Upper lobe of right lung (tissue), 1 donor: ENCODE results near the gene HES1. TPM values are rescaled to one million over a fixed set of nuclear protein-coding genes. Genes with fewer than 3 reads are reported as not detected.

ENCODE experiments used
- ATAC-seq: fragments of 200-7000 bp; cut with Tn5 transposase; one replicate; pipeline ENCODE4 v1.9.1; 2020; ENCODE audit warnings: mild to moderate bottlenecking, moderate library complexity
- DNase-seq: peaks from one replicate; pipeline ENCODE4 v3.0.0-alpha.2; 2020
- H3K27ac ChIP-seq: fragments of 200-600 bp; one replicate; pipeline ENCODE4 v1.8.0; 2022
- H3K27me3 ChIP-seq: fragments of 200-600 bp; one replicate; pipeline ENCODE4 v1.8.0; 2022; ENCODE audit warnings: mild to moderate bottlenecking
- H3K36me3 ChIP-seq: fragments of 200-600 bp; one replicate; pipeline ENCODE4 v1.8.0; 2022
- H3K4me1 ChIP-seq: fragments of 200-600 bp; one replicate; pipeline ENCODE4 v1.8.0; 2022
- H3K4me3 ChIP-seq: fragments of 200-600 bp; one replicate; pipeline ENCODE4 v1.8.0; 2022; ENCODE audit warnings: mild to moderate bottlenecking
- H3K9me3 ChIP-seq: fragments of 200-600 bp; one replicate; pipeline ENCODE4 v1.8.0; 2022
- intact Hi-C: fragments of 100-400 bp; cut with DNase I; formaldehyde crosslinking; loops from one replicate; pipeline ENCODE4 v1.11.0; 2022
- total RNA-seq: library from RNA; stranded (reverse); fragmentation: NEBNext Ultra II Directional; extraction: Animal tissue kit (Norgen Biotek cat#: 25700); gene quantifications from one replicate; pipeline ENCODE4 v1.2.1, GENCODE V29; 2021
- TF ChIP-seq, protein P1 (sequence below): fragments of 200-600 bp; IDR thresholded peaks from one replicate; pipeline ENCODE4 v1.8.0; 2022; ENCODE audit warnings: antibody characterized with exemption
- donor health status: DM: no; HTN: yes; CAD: no; lungs with severe emphysema.

Gene HES1
- total RNA-seq, 1 donor from 2014 or later, result 43.6 TPM

DNA sequence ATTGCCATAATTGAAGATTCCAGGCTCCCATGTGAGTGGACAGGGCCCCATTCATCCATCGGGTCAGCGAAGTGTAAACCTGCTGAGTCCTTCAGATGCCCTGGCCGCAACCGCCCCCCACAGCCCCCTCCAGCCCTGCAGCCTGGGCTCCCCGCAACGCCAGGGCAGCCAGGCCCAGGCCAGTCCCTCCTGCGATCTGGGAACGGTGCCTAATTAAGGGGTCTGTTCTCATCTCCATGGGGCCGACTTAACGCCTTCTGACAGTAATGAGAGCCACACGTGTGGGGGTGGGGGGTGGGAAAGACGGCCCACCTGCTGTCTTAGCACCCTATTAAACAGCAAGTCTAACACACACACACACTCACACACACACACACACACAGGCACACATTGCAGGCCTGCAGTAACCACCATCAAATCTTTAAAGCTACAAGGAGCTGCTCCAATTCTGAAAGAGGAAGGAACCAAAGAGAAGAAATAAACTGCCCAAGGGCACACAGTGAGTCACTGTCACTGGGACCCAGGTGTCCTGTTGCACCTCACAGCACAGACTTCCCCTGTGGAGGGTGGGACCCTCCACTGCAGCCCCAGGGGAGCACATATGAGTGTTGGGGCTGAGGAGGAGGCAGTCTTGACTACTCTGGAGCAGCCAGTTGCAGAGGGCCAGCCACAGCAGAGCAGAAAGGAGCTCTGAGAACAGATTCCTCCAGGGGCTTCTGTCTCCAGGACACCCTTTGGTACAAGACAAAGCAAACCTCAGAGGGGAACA lies 31.8 kb upstream of the HES1 start:
- H3K4me1 ChIP-seq, result no peaks in the 10 kb centered on the region
- H3K4me3 ChIP-seq, result no peak overlapping the region
- no peaks in the 10 kb centered on the region for H3K9me3 ChIP-seq
- intact Hi-C loops, result no loop called here
- H3K36me3 ChIP-seq, result no peaks in the 10 kb centered on the region
- H3K27me3 ChIP-seq, result no peaks in the 10 kb centered on the region
- TF ChIP-seq, protein P1, sequence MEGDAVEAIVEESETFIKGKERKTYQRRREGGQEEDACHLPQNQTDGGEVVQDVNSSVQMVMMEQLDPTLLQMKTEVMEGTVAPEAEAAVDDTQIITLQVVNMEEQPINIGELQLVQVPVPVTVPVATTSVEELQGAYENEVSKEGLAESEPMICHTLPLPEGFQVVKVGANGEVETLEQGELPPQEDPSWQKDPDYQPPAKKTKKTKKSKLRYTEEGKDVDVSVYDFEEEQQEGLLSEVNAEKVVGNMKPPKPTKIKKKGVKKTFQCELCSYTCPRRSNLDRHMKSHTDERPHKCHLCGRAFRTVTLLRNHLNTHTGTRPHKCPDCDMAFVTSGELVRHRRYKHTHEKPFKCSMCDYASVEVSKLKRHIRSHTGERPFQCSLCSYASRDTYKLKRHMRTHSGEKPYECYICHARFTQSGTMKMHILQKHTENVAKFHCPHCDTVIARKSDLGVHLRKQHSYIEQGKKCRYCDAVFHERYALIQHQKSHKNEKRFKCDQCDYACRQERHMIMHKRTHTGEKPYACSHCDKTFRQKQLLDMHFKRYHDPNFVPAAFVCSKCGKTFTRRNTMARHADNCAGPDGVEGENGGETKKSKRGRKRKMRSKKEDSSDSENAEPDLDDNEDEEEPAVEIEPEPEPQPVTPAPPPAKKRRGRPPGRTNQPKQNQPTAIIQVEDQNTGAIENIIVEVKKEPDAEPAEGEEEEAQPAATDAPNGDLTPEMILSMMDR, result no peak
- no peak overlapping the region for H3K27ac ChIP-seq
- ATAC-seq, result peak; percentile 44
- DNase-seq, result no peak

DNA sequence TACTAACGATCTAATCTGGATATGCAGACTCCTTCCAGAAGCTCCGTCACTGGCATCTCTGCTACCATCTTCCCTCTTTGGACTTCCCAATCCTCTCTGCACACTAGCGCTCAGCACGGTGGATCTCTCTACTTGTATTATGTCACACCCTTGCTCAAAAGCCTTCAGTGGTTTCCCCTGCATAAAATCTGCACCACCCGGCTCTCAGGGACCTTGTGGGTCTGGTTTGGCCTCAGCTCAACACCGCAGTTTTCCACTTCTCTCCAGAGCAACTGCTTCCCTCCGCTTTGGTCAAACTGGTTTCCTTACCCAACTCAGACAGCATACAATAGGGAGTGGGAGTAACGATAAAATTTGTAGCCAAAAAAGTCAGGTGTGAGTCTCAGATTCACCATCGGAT lies 30.7 kb upstream of the HES1 start:
- DNase-seq (no peak), ATAC-seq (no peak)
- intact Hi-C loops, result no loop called here
- Histone ChIP-seq H3K27me3 (no peaks in the 10 kb centered on the region), H3K36me3 (no peaks in the 10 kb centered on the region), H3K27ac (no peak overlapping the region), H3K9me3 (no peaks in the 10 kb centered on the region), H3K4me1 (no peaks in the 10 kb centered on the region), H3K4me3 (no peak overlapping the region)
- TF ChIP-seq, protein P1, result no peak

DNA sequence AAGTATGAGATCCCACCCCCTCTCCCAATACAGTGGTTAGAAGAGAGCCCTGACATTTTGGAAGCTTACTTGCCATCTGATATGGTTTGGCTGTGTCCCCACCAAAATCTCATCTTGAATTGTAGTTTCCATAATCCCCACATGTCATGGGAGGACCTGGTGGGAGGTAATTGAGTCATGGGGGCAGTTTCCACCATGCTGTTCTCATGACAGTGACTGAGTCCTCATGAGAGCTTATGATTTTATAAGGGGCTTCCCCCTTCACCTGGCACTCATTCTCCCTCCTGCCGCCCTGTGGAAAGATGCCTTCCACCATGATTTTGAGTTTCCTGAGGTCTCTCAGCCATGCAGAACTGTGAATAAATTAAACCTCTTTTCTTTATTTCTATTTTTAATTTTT lies 28.8 kb upstream of the HES1 start:
- no peak overlapping the region for H3K27ac ChIP-seq
- TF ChIP-seq, protein P1, result no peak
- H3K9me3 ChIP-seq, result no peaks in the 10 kb centered on the region
- intact Hi-C loops, result no loop called here
- H3K4me1 ChIP-seq, result no peaks in the 10 kb centered on the region
- DNase-seq (no peak), ATAC-seq (no peak)
- H3K27me3 ChIP-seq, result no peaks in the 10 kb centered on the region
- H3K4me3 ChIP-seq, result no peak overlapping the region
- H3K36me3 ChIP-seq, result no peaks in the 10 kb centered on the region

DNA sequence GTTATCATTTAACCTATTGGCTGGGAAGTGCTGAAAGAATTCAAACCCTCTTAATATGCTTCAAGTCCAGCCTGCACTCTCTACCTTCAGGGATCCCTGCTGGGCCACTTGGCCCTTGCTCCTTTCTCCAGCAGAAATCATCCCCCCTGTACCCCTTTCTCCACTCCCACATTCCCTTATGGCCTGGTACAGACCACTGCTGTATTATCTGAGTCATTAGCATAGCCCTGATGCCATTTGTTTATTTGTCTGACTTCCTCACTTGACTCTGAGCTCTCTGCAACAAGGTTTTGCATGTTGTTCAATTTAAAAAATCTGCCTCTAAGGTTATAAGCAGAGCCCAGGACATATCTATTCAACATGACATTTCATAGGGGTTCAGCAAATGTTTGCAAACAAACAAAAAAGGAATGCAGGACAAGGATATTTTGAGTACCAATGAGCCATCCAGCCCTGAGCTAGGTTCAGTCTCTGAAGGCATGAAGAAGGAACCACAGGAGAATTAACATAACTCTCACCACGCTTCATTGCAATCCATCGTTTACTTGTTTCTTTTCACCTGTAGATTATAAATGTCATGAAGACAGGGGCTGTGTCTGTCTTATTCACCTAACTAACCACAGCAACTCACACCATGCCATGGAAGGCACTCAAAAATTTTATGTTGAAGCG lies 26.6 kb upstream of the HES1 start:
- Histone ChIP-seq H3K4me1 (no peaks in the 10 kb centered on the region), H3K27me3 (no peaks in the 10 kb centered on the region), H3K4me3 (no peak overlapping the region), H3K27ac (no peak overlapping the region), H3K36me3 (no peaks in the 10 kb centered on the region), H3K9me3 (no peaks in the 10 kb centered on the region)
- intact Hi-C loops, result no loop called here
- no peak for ATAC-seq
- TF ChIP-seq, protein P1, result no peak
- no peak for DNase-seq

DNA sequence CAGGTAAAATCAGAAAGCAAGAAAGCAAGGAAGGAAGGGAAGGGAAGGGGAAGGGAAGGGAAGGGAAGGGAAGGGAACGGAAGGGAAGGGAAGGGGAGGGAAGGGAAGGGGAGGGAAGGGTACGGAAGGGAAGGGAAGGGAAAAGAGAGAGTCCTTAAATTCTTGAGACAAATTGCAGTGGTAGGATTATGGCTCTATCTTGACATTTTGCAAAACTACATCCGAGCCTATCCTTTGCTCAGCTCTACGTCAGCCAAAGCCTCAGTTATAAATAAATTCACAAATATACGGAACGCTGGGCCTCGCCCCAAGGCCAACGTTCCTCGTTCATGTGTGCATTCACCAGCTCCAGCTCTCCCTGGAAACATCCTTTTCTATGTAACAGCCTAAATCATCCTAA lies 25.5 kb upstream of the HES1 start:
- DNase-seq, result no peak
- intact Hi-C loops, result no loop called here
- TF ChIP-seq, protein P1, result no peak
- Histone ChIP-seq H3K27ac (no peak overlapping the region), H3K9me3 (no peaks in the 10 kb centered on the region), H3K36me3 (no peaks in the 10 kb centered on the region), H3K27me3 (no peaks in the 10 kb centered on the region), H3K4me3 (no peak overlapping the region), H3K4me1 (no peaks in the 10 kb centered on the region)
- no peak for ATAC-seq
